ENCODE results near the gene RET.

GRCh38 chr10:43042503-43043341 lies 34.1 kb upstream of the RET start:
- TF ChIP-seq BCL11A (tag by site-specific recombination; IDR thresholded peaks at IDR 0.05; ENCODE audit: low read depth) (no peak), TRIM28 (IDR thresholded peaks at IDR 0.05; ENCODE audit: borderline replicate concordance, low read length) (no peak), ZNF639 (tag by site-specific recombination; IDR thresholded peaks at IDR 0.05) (no peak), ZFP37 (tag by site-specific recombination; IDR thresholded peaks at IDR 0.05) (no peak), ZNF830 (tag by site-specific recombination; IDR thresholded peaks at IDR 0.05; ENCODE audit: low read depth) (no peak)
- TF ChIP-seq, protein P1, sequence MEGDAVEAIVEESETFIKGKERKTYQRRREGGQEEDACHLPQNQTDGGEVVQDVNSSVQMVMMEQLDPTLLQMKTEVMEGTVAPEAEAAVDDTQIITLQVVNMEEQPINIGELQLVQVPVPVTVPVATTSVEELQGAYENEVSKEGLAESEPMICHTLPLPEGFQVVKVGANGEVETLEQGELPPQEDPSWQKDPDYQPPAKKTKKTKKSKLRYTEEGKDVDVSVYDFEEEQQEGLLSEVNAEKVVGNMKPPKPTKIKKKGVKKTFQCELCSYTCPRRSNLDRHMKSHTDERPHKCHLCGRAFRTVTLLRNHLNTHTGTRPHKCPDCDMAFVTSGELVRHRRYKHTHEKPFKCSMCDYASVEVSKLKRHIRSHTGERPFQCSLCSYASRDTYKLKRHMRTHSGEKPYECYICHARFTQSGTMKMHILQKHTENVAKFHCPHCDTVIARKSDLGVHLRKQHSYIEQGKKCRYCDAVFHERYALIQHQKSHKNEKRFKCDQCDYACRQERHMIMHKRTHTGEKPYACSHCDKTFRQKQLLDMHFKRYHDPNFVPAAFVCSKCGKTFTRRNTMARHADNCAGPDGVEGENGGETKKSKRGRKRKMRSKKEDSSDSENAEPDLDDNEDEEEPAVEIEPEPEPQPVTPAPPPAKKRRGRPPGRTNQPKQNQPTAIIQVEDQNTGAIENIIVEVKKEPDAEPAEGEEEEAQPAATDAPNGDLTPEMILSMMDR (tag by site-specific recombination; IDR thresholded peaks at IDR 0.05): no peak
- TF ChIP-seq, protein P2, sequence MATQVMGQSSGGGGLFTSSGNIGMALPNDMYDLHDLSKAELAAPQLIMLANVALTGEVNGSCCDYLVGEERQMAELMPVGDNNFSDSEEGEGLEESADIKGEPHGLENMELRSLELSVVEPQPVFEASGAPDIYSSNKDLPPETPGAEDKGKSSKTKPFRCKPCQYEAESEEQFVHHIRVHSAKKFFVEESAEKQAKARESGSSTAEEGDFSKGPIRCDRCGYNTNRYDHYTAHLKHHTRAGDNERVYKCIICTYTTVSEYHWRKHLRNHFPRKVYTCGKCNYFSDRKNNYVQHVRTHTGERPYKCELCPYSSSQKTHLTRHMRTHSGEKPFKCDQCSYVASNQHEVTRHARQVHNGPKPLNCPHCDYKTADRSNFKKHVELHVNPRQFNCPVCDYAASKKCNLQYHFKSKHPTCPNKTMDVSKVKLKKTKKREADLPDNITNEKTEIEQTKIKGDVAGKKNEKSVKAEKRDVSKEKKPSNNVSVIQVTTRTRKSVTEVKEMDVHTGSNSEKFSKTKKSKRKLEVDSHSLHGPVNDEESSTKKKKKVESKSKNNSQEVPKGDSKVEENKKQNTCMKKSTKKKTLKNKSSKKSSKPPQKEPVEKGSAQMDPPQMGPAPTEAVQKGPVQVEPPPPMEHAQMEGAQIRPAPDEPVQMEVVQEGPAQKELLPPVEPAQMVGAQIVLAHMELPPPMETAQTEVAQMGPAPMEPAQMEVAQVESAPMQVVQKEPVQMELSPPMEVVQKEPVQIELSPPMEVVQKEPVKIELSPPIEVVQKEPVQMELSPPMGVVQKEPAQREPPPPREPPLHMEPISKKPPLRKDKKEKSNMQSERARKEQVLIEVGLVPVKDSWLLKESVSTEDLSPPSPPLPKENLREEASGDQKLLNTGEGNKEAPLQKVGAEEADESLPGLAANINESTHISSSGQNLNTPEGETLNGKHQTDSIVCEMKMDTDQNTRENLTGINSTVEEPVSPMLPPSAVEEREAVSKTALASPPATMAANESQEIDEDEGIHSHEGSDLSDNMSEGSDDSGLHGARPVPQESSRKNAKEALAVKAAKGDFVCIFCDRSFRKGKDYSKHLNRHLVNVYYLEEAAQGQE (tag by site-specific recombination; IDR thresholded peaks at IDR 0.05): no peak

All from HEK293 (cell line).